SK-N-SH (cell line): ENCODE data around the gene SUSD3. TPM values are rescaled to one million over a fixed set of nuclear protein-coding genes. Genes with fewer than 3 reads are reported as not detected.

ENCODE experiments used
- CTCF ChIA-PET: fragments of 300-600, 350-600 bp; formaldehyde crosslinking; extraction: SDS; loops from one replicate; lab custom pipeline; 2021; lab: Yijun Ruan, JAX
- POLR2A ChIA-PET: fragments of 350-600 bp; sonication (Branson Sonifier 250); formaldehyde crosslinking; extraction: SDS; loops from one replicate; lab custom pipeline; 2020; ENCODE audit warnings: antibody characterized with exemption, inconsistent platforms; lab: Yijun Ruan, JAX
- DNase-seq: peaks from one replicate; pipeline ENCODE4 v3.0.0; 2012
- H2AFZ ChIP-seq: fragments of 200-600 bp; sonication (generic); 2 replicates; pipeline ENCODE4 v1.8.1; 2016; ENCODE audit warnings: antibody characterized with exemption, mild to moderate bottlenecking, low read depth
- H3F3A ChIP-seq: fragments of 200-600 bp; sonication (generic); replicated peaks from 2 replicates; pipeline ENCODE3; 2016; ENCODE audit warnings: antibody characterized with exemption, mild to moderate bottlenecking; ENCODE audit not compliant: insufficient read depth
- H3K27ac ChIP-seq, 2 experiments: fragments of 200-500 bp in 1 of 2; fragments of 200-600 bp in 1 of 2; sonication (Bioruptor generic) in 1 of 2; sonication (generic), shearing (Covaris generic) in 1 of 2; 2 replicates each; pipeline versions ENCODE4 v1.5.1 to v1.6.1; 2014 to 2016; ENCODE audit warnings: low read depth in 2 of 2, inconsistent platforms in 1 of 2, low read length in 1 of 2, mild to moderate bottlenecking in 1 of 2, mixed read lengths in 1 of 2
- H3K27me3 ChIP-seq: fragments of 200-600 bp; sonication (generic), shearing (Covaris generic); 2 replicates; pipeline ENCODE4 v1.6.1; 2016; ENCODE audit warnings: mixed run types; ENCODE audit not compliant: insufficient read depth
- H3K36me3 ChIP-seq, 2 experiments: fragments of 200-500 bp in 1 of 2; fragments of 200-600 bp in 1 of 2; sonication (Bioruptor generic) in 1 of 2; sonication (generic) in 1 of 2; replicated peaks in 1 of 2; 2 replicates each; pipeline versions ENCODE3 to v1.5.1; 2014 to 2016; ENCODE audit warnings: low read length in 1 of 2, mild to moderate bottlenecking in 1 of 2; ENCODE audit not compliant: insufficient read depth in 2 of 2, control insufficient read depth in 1 of 2
- H3K4me1 ChIP-seq, 2 experiments: fragments of 200-500 bp in 1 of 2; fragments of 200-600 bp in 1 of 2; sonication (Bioruptor generic) in 1 of 2; sonication (generic), shearing (Covaris generic) in 1 of 2; 2 replicates each; pipeline versions ENCODE4 v1.5.1 to v1.6.1; 2014 to 2016; ENCODE audit warnings: low read depth in 1 of 2, low read length in 1 of 2, mixed run types in 1 of 2; ENCODE audit not compliant: insufficient read depth in 2 of 2, control insufficient read depth in 1 of 2
- H3K4me2 ChIP-seq: fragments of 200-600 bp; sonication (generic), shearing (Covaris generic); 2 replicates; pipeline ENCODE4 v1.6.1; 2017; ENCODE audit warnings: mixed run types
- H3K4me3 ChIP-seq, 2 experiments: fragments of 200-500 bp in 1 of 2; fragments of 200-600 bp in 1 of 2; sonication (Bioruptor generic) in 1 of 2; sonication (generic), shearing (Covaris generic) in 1 of 2; 2 replicates each; pipeline versions ENCODE4 v1.5.1 to v1.8.1; 2014 to 2016; ENCODE audit warnings: low read depth in 2 of 2, inconsistent platforms in 1 of 2, low read length in 1 of 2, mild to moderate bottlenecking in 1 of 2, mixed read lengths in 1 of 2, moderate library complexity in 1 of 2
- H3K79me2 ChIP-seq: fragments of 200-600 bp; sonication (generic); 2 replicates; pipeline ENCODE4 v1.8.1; 2017; ENCODE audit warnings: mild to moderate bottlenecking; ENCODE audit not compliant: insufficient read depth
- H3K9ac ChIP-seq: fragments of 200-600 bp; sonication (generic); 2 replicates; pipeline ENCODE4 v1.6.1; 2017; ENCODE audit warnings: mixed run types
- H3K9me2 ChIP-seq: fragments of 200-600 bp; sonication (generic); 2 replicates; pipeline ENCODE4 v1.6.1; 2017; ENCODE audit warnings: mixed run types
- H3K9me3 ChIP-seq: fragments of 200-600 bp; sonication (generic); 2 replicates; pipeline ENCODE4 v1.6.1; 2017; ENCODE audit warnings: mixed run types, mild to moderate bottlenecking, moderate library complexity
- H4K20me1 ChIP-seq: fragments of 200-600 bp; sonication (generic); 2 replicates; pipeline ENCODE4 v1.6.1; 2017; ENCODE audit warnings: mild to moderate bottlenecking, mixed run types; ENCODE audit not compliant: insufficient read depth
- CHD2 ChIP-seq: fragments of 150-350 bp; IDR thresholded peaks from 2 replicates; pipeline ENCODE4 v1.6.1; 2018; ENCODE audit warnings: low read length; ENCODE audit not compliant: partially characterized antibody
- ELF1 ChIP-seq: IDR thresholded peaks from 2 replicates; pipeline ENCODE4 v1.4.0; 2012
- FOSL2 ChIP-seq: IDR thresholded peaks from 2 replicates; pipeline ENCODE4 v1.4.0; 2012; ENCODE audit warnings: low read depth, mild to moderate bottlenecking, moderate library complexity, borderline replicate concordance
- FOXM1 ChIP-seq: IDR thresholded peaks from 2 replicates; pipeline ENCODE4 v1.4.0; 2012; ENCODE audit warnings: low read depth, mild to moderate bottlenecking
- GABPA ChIP-seq: IDR thresholded peaks from 2 replicates; pipeline ENCODE4 v1.4.0; 2012; ENCODE audit warnings: low read depth, mild to moderate bottlenecking
- GATA2 ChIP-seq: sonication (generic); formaldehyde crosslinking; IDR thresholded peaks from 2 replicates; pipeline ENCODE4 v1.5.0; 2020; ENCODE audit warnings: mild to moderate bottlenecking, missing genetic modification reagents
- IRF3 ChIP-seq: fragments of 150-350 bp; IDR thresholded peaks from 2 replicates; pipeline ENCODE4 v1.6.1; 2016; ENCODE audit warnings: mild to moderate bottlenecking, low read depth, low read length
- MEF2A ChIP-seq: IDR thresholded peaks from 2 replicates; pipeline ENCODE4 v1.4.0; 2012; ENCODE audit warnings: low read depth, borderline replicate concordance
- MXI1 ChIP-seq: IDR thresholded peaks from 2 replicates; pipeline ENCODE4 v1.6.1; 2012; ENCODE audit warnings: mild to moderate bottlenecking, low read depth, low read length, improper control_type of control experiment
- NFIC ChIP-seq: IDR thresholded peaks from 2 replicates; pipeline ENCODE4 v1.4.0; 2012; ENCODE audit warnings: borderline replicate concordance
- POLR2AphosphoS5 ChIP-seq: IDR thresholded peaks from 2 replicates; pipeline ENCODE4 v1.6.1; 2012; ENCODE audit warnings: low read depth, low read length
- RAD21 ChIP-seq: IDR thresholded peaks from 2 replicates; pipeline ENCODE4 v1.6.1; 2012; ENCODE audit warnings: mild to moderate bottlenecking, low read length
- RXRA ChIP-seq: IDR thresholded peaks from 2 replicates; pipeline ENCODE4 v1.4.0; 2012; ENCODE audit warnings: low read depth, mild to moderate bottlenecking, borderline replicate concordance
- SIN3A ChIP-seq: IDR thresholded peaks from 2 replicates; pipeline ENCODE4 v1.6.1; 2012; ENCODE audit warnings: low read depth, mild to moderate bottlenecking, low read length, moderate library complexity, borderline replicate concordance
- TAF1 ChIP-seq: IDR thresholded peaks from 2 replicates; pipeline ENCODE4 v1.6.1; 2012; ENCODE audit warnings: low read depth, mild to moderate bottlenecking, low read length, moderate library complexity, borderline replicate concordance
- ZBTB33 ChIP-seq: IDR thresholded peaks from 2 replicates; pipeline ENCODE4 v1.4.0; 2012; ENCODE audit warnings: low read depth, borderline replicate concordance
- WGBS: methylation state at CpG from one replicate; pipeline ENCODE4 v1.1.6; 2017; ENCODE audit warnings: low lambda C conversion rate; 5-methylcytosine and 5-hydroxymethylcytosine counted together
- polyA plus RNA-seq, 3 experiments: library from polyadenylated mRNA; depleted of rRNA; stranded (reverse); fragments of >200 nt; gene quantifications; 2 replicates each; pipeline ENCODE4 v1.2.3, GENCODE V29; 2012
- TF ChIP-seq, protein P1 (sequence below): IDR thresholded peaks from 2 replicates; pipeline ENCODE4 v1.6.1; 2012; ENCODE audit warnings: mild to moderate bottlenecking, low read depth, low read length, moderate library complexity

Gene SUSD3
- polyA plus RNA-seq, 1 of the 3 experiments (the other 2 are of a cell fraction): 0.49 TPM

DNA sequence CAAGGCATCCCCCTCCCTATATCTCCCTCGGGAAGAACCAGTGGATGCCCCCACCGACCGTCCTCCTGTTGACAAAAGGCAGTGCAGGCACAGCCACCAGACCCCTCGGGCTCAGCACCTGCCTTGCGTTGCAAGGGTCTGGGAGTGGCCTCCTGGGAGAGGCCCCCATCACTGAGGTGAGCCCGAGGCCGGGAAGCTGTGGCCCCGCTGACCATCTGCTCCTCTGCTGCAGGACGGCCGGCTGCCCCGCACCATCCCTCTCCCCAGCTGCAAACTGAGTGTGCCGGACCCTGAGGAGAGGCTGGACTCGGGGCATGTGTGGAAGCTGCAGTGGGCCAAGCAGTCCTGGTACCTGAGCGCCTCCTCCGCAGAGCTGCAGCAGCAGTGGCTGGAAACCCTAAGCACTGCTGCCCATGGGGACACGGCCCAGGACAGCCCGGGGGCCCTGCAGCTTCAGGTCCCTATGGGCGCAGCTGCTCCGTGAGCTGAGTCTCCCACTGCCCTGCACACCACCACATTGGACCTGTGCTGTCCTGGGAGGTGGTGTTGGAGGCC lies 23.3 kb upstream of the SUSD3 start:
- POLR2A ChIA-PET: no interaction called here
- Histone ChIP-seq H3K27me3 (no peaks in the 10 kb centered on the region), H3K4me1 (peaks cover 0 to 2% of the 10 kb centered on the region in 2 experiments; a peak in 1 of 4 replicates), H3K79me2 (no peaks in the 10 kb centered on the region)
- WGBS: 65% methylated on average over 11 of the region's 19 CpGs
- TF ChIP-seq SIN3A (no peak), FOSL2 (no peak), IRF3 (no peak), GATA2 (CRISPR knock-in tag) (no peak), FOXM1 (no peak), TAF1 (no peak), ZBTB33 (no peak), RAD21 (no peak), POLR2AphosphoS5 (no peak), MXI1 (no peak), NFIC (no peak), MEF2A (no peak), RXRA (no peak), ELF1 (no peak)
- TF ChIP-seq, all 33 proteins: peak for 0
- CTCF ChIA-PET: interaction anchor here (0.7 kb wide), 3 partner anchors 19 to 118 kb away, joined by 3 read pairs; no protein-coding TSS in a partner anchor
- Histone ChIP-seq H3K4me2 (no peak overlapping the region), H3K36me3 (no peaks in the 10 kb centered on the region), H3K4me3 (no peak overlapping the region), H3K9ac (no peak overlapping the region), H4K20me1 (no peaks in the 10 kb centered on the region), H2AFZ (no peak overlapping the region), H3F3A (no peaks in the 10 kb centered on the region), H3K9me2 (no peaks in the 10 kb centered on the region), H3K27ac (no peak overlapping the region), H3K9me3 (no peaks in the 10 kb centered on the region)
- no peak for DNase-seq

- Histone ChIP-seq H3K36me3 (no peaks in the 10 kb centered on the region), H3F3A (no peaks in the 10 kb centered on the region), H3K27me3 (no peaks in the 10 kb centered on the region), H3K4me1 (peaks cover 0 to 2% of the 10 kb centered on the region in 2 experiments; a peak in 1 of 4 replicates), H3K27ac (no peak overlapping the region), H3K9me3 (no peaks in the 10 kb centered on the region), H3K9ac (no peak overlapping the region), H3K4me3 (no peak overlapping the region), H3K4me2 (no peak overlapping the region), H4K20me1 (no peaks in the 10 kb centered on the region), H2AFZ (no peak overlapping the region), H3K79me2 (no peaks in the 10 kb centered on the region), H3K9me2 (no peaks in the 10 kb centered on the region)
- 56% methylated on average over 7 of the region's 13 CpGs for WGBS
- POLR2A ChIA-PET: no interaction called here
- TF ChIP-seq, protein P1, sequence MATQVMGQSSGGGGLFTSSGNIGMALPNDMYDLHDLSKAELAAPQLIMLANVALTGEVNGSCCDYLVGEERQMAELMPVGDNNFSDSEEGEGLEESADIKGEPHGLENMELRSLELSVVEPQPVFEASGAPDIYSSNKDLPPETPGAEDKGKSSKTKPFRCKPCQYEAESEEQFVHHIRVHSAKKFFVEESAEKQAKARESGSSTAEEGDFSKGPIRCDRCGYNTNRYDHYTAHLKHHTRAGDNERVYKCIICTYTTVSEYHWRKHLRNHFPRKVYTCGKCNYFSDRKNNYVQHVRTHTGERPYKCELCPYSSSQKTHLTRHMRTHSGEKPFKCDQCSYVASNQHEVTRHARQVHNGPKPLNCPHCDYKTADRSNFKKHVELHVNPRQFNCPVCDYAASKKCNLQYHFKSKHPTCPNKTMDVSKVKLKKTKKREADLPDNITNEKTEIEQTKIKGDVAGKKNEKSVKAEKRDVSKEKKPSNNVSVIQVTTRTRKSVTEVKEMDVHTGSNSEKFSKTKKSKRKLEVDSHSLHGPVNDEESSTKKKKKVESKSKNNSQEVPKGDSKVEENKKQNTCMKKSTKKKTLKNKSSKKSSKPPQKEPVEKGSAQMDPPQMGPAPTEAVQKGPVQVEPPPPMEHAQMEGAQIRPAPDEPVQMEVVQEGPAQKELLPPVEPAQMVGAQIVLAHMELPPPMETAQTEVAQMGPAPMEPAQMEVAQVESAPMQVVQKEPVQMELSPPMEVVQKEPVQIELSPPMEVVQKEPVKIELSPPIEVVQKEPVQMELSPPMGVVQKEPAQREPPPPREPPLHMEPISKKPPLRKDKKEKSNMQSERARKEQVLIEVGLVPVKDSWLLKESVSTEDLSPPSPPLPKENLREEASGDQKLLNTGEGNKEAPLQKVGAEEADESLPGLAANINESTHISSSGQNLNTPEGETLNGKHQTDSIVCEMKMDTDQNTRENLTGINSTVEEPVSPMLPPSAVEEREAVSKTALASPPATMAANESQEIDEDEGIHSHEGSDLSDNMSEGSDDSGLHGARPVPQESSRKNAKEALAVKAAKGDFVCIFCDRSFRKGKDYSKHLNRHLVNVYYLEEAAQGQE: no peak
- TF ChIP-seq MXI1 (no peak), CHD2 (no peak), GABPA (no peak), RXRA (no peak)
- CTCF ChIA-PET: interaction anchor here (0.7 to 1.2 kb wide), 4 partner anchors 13 to 118 kb away, joined by 3 read pairs; no protein-coding TSS in a partner anchor
- no peak for DNase-seq
Observed at GRCh38 chr9:93035821-93036351, 22.6 kb upstream of the SUSD3 start.
